ENCODE measurements around the gene GALNT2.

The GALNT2 gene

GRCh38 chr1:230268371-230269170, 201.5 kb downstream of the GALNT2 start:
- TF ChIP-seq CTCF (conservative IDR thresholded peaks at IDR 0.05; ENCODE audit: low read length) (peak; percentile 60), EZH2phosphoT487 (IDR thresholded peaks at IDR 0.05; ENCODE audit: borderline replicate concordance) (no peak)
- no peaks in the 10 kb centered on the region for H3K9me3 ChIP-seq (ENCODE audit: insufficient read depth, low read depth, low read length)
- peaks cover 66% of the 10 kb centered on the region; the same call in 1 of the 2 replicates for H3K36me3 ChIP-seq (ENCODE audit: insufficient read depth, low read length)
- H3F3A ChIP-seq (ENCODE audit: low read depth): peaks cover 31% of the 10 kb centered on the region
- no peaks in the 10 kb centered on the region for H3K27me3 ChIP-seq (ENCODE audit: insufficient read depth, low read length, poor library complexity, severe bottlenecking)
- no peak overlapping the region for H2AFZ ChIP-seq (ENCODE audit: low read length)
- H3K9ac ChIP-seq (ENCODE audit: low read depth, low read length, poor library complexity, severe bottlenecking): peak overlapping the region; percentile 87
- peaks cover 96% of the 10 kb centered on the region for H3K4me1 ChIP-seq (ENCODE audit: insufficient read depth, low read length, poor library complexity, severe bottlenecking)
- H3K79me2 ChIP-seq (ENCODE audit: insufficient read depth, low read length): peaks cover 71% of the 10 kb centered on the region
- no peaks in the 10 kb centered on the region for H4K20me1 ChIP-seq (ENCODE audit: insufficient read depth, low read length, poor library complexity, severe bottlenecking)
- H3K4me2 ChIP-seq (ENCODE audit: low read depth, low read length, poor library complexity, severe bottlenecking): peak overlapping the region; percentile 6
- no peak overlapping the region for H3K4me3 ChIP-seq (ENCODE audit: low read length, poor library complexity, severe bottlenecking)
- no peaks in the 10 kb centered on the region for H3K9me2 ChIP-seq (replicated peaks; ENCODE audit: low read depth, low read length)

GRCh38 chr1:230270185-230270558, 203.1 kb downstream of the GALNT2 start:
- H3K4me2 ChIP-seq (ENCODE audit: low read depth, low read length, poor library complexity, severe bottlenecking): peak overlapping the region; percentile 83

GRCh38 chr1:230270559-230271281, 203.7 kb downstream of the GALNT2 start:
- H3K9me2 ChIP-seq (replicated peaks; ENCODE audit: low read depth, low read length): no peaks in the 10 kb centered on the region
- peaks cover 58% of the 10 kb centered on the region for H3K79me2 ChIP-seq (ENCODE audit: insufficient read depth, low read length)
- H3K9ac ChIP-seq (ENCODE audit: low read depth, low read length, poor library complexity, severe bottlenecking): peak overlapping the region; percentile 87
- H2AFZ ChIP-seq (ENCODE audit: low read length): no peak overlapping the region
- no peaks in the 10 kb centered on the region for H3K27me3 ChIP-seq (ENCODE audit: insufficient read depth, low read length, poor library complexity, severe bottlenecking)
- H3K36me3 ChIP-seq (ENCODE audit: insufficient read depth, low read length): peaks cover 66% of the 10 kb centered on the region; the same call in 1 of the 2 replicates
- no peaks in the 10 kb centered on the region for H3K9me3 ChIP-seq (ENCODE audit: insufficient read depth, low read depth, low read length)
- H4K20me1 ChIP-seq (ENCODE audit: insufficient read depth, low read length, poor library complexity, severe bottlenecking): no peaks in the 10 kb centered on the region
- TF ChIP-seq EZH2phosphoT487 (IDR thresholded peaks at IDR 0.05; ENCODE audit: borderline replicate concordance): no peak
- TF ChIP-seq CTCF (conservative IDR thresholded peaks at IDR 0.05; ENCODE audit: low read length): no peak
- H3K4me2 ChIP-seq (ENCODE audit: low read depth, low read length, poor library complexity, severe bottlenecking): peak overlapping the region; percentile 83
- H3K4me3 ChIP-seq (ENCODE audit: low read length, poor library complexity, severe bottlenecking): peak overlapping the region; percentile 55
- peaks cover 31% of the 10 kb centered on the region for H3F3A ChIP-seq (ENCODE audit: low read depth)
- H3K4me1 ChIP-seq (ENCODE audit: insufficient read depth, low read length, poor library complexity, severe bottlenecking): peaks cover 84% of the 10 kb centered on the region

More at GRCh38 chr1:230270185-230270558, 203.1 kb downstream of the GALNT2 start:
- peaks cover 31% of the 10 kb centered on the region for H3F3A ChIP-seq (ENCODE audit: low read depth)
- H3K4me3 ChIP-seq (ENCODE audit: low read length, poor library complexity, severe bottlenecking): peak overlapping the region; percentile 43
- no peaks in the 10 kb centered on the region for H3K9me2 ChIP-seq (replicated peaks; ENCODE audit: low read depth, low read length)
- H3K36me3 ChIP-seq (ENCODE audit: insufficient read depth, low read length): peaks cover 66% of the 10 kb centered on the region; the same call in 1 of the 2 replicates
- no peaks in the 10 kb centered on the region for H4K20me1 ChIP-seq (ENCODE audit: insufficient read depth, low read length, poor library complexity, severe bottlenecking)
- no peaks in the 10 kb centered on the region for H3K9me3 ChIP-seq (ENCODE audit: insufficient read depth, low read depth, low read length)
- H3K27me3 ChIP-seq (ENCODE audit: insufficient read depth, low read length, poor library complexity, severe bottlenecking): no peaks in the 10 kb centered on the region
- H3K9ac ChIP-seq (ENCODE audit: low read depth, low read length, poor library complexity, severe bottlenecking): peak overlapping the region; percentile 87
- H3K79me2 ChIP-seq (ENCODE audit: insufficient read depth, low read length): peaks cover 64% of the 10 kb centered on the region
- H2AFZ ChIP-seq (ENCODE audit: low read length): no peak overlapping the region
- peaks cover 89% of the 10 kb centered on the region for H3K4me1 ChIP-seq (ENCODE audit: insufficient read depth, low read length, poor library complexity, severe bottlenecking)
- TF ChIP-seq CTCF (conservative IDR thresholded peaks at IDR 0.05; ENCODE audit: low read length) (no peak), EZH2phosphoT487 (IDR thresholded peaks at IDR 0.05; ENCODE audit: borderline replicate concordance) (no peak)
